GM12874 (cell line): Measurements from ENCODE around the gene ERN1.

Source experiments
- CTCF ChIP-seq: IDR thresholded peaks from 2 replicates; pipeline ENCODE4 v1.5.1; 2011; ENCODE audit warnings: low read depth, mild to moderate bottlenecking, control low read depth, low read length, moderate library complexity; ENCODE audit not compliant: insufficient read depth

ERN1 gene

GRCh38 chr17:64084086-64084939 lies 45.6 kb downstream of the ERN1 start:
- no peak for TF ChIP-seq CTCF

GRCh38 chr17:64083563-64084085 lies 46.3 kb downstream of the ERN1 start:
- TF ChIP-seq CTCF = no peak

GRCh38 chr17:64083093-64083492 lies 46.9 kb downstream of the ERN1 start:
- TF ChIP-seq CTCF = no peak

GRCh38 chr17:64081802-64082799 lies 47.8 kb downstream of the ERN1 start:
- TF ChIP-seq CTCF = no peak

- no peak for TF ChIP-seq CTCF
These were observed 49.7 kb downstream of the ERN1 start for GRCh38 chr17:64080174-64080618.

- no peak for TF ChIP-seq CTCF
These were observed 52.6 kb downstream of the ERN1 start for GRCh38 chr17:64077379-64077778.

- TF ChIP-seq CTCF = no peak
These were observed 54.0 kb downstream of the ERN1 start for GRCh38 chr17:64075913-64076312.
